Measurements from ENCODE around the gene PHGDH. TPM values are rescaled to one million over a fixed set of nuclear protein-coding genes. Genes with fewer than 3 reads are reported as not detected.
A peak's percentile ranks its signal among the peaks of the same experiment; 100 is the strongest.
"Not testable (repeated sequence)": the region's sequence is repeated elsewhere in the genome, so short reads cannot be mapped to it uniquely, and the experiment has no call there.

The PHGDH gene
- total RNA-seq, 1 donor from 2014 or later = 452 TPM

DNA sequence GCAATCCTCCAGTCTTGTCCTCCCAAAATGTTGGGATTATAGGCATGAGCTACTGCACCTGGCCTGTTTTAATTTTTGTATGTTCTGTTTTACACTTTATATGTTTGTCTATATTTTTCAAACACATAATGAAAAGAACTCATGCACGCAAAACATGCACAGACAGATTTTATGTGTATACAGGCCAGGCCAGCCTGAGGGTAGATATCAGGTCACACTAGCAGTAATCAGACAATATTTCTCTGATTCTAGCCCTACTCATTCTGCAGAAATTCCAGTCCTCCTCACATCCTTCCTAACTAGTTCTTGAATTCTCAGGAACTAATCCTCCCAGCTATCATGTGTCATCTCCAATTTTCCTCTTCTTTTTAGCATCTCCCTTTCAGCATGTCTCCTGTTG is 27.8 kb upstream of the PHGDH start:
- no peaks in the 10 kb centered on the region for H3K36me3 Mint-ChIP-seq (ENCODE audit: insufficient read depth)
- H3K27ac Mint-ChIP-seq = no peak overlapping the region
- H3K27me3 Mint-ChIP-seq = no peaks in the 10 kb centered on the region
- DNase-seq (ENCODE audit: low spot score, unreplicated experiment) = no peak
- no peak overlapping the region for H3K4me3 Mint-ChIP-seq (ENCODE audit: low read depth)
- no peaks in the 10 kb centered on the region for H3K9me3 Mint-ChIP-seq (ENCODE audit: low read depth)
- peaks cover 18% of the 10 kb centered on the region for H3K4me1 Mint-ChIP-seq (ENCODE audit: low read depth)
- TF ChIP-seq CTCF (IDR thresholded peaks at IDR 0.05; ENCODE audit: unreplicated experiment) = no peak

DNA sequence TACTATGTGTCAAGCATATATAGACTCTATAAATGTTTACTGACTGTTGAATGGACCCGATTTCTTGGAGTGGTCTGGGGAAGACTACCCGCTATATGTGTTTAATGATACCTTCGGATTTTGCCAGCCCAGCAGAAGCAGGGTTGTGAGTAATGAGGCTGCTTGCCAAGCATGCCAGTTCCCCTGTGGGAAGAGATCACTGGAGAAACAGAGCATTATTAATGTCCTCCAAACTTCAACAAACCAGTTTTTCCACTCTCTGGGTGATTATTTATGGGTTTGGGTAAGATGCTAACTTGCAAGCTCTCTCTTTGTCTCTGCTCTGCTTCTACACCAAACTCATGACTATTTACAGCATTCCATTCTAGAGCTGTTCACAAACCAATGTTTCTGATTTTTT is 25.1 kb upstream of the PHGDH start:
- Mint-ChIP-seq H3K9me3 (ENCODE audit: low read depth) (no peaks in the 10 kb centered on the region), H3K4me1 (ENCODE audit: low read depth) (peaks cover 19% of the 10 kb centered on the region), H3K36me3 (ENCODE audit: insufficient read depth) (no peaks in the 10 kb centered on the region), H3K27me3 (no peaks in the 10 kb centered on the region), H3K27ac (peak overlapping the region; percentile 66), H3K4me3 (ENCODE audit: low read depth) (no peak overlapping the region)
- TF ChIP-seq CTCF (IDR thresholded peaks at IDR 0.05; ENCODE audit: unreplicated experiment) = no peak
- no peak for DNase-seq (ENCODE audit: low spot score, unreplicated experiment)

DNA sequence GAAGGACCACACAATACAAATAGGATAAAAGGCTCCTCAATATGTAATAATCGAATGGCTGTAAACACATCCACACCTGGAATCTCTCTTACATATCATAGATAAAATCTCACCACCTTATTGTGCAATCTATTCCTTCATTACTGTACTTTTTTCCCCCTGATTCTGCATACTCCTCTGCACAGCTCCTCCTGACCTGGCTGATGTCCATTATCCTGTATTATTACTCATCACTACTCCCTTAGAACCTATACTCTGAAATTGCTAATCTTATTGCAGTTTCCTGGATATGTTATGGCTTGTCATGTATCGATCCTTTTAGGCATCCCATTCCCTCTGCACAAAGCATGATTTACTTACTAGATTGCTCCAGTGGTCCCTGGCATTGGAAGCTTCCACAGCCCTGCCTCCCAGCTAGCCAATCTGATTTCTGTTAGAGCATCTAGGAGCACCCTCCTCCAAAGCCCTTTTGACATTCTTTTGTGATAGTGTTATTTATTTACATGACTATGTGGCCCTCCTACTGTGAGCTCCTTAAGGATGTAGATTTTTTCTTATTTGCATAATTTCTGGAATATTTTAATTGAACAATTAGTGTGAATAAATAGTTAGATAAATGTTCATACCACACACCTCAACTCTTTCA is 24.2 kb upstream of the PHGDH start:
- Mint-ChIP-seq H3K9me3 (ENCODE audit: low read depth) (no peaks in the 10 kb centered on the region), H3K4me1 (ENCODE audit: low read depth) (peaks cover 19% of the 10 kb centered on the region), H3K36me3 (ENCODE audit: insufficient read depth) (no peaks in the 10 kb centered on the region)

GRCh38 chr1:119688810-119689209 is 22.9 kb upstream of the PHGDH start:
- peaks cover 3% of the 10 kb centered on the region for H3K9me3 Mint-ChIP-seq (ENCODE audit: low read depth)

More for the DNA sequence above, 24.2 kb upstream of the PHGDH start:
- TF ChIP-seq CTCF (IDR thresholded peaks at IDR 0.05; ENCODE audit: unreplicated experiment) = no peak
- no peaks in the 10 kb centered on the region for H3K27me3 Mint-ChIP-seq
- DNase-seq (ENCODE audit: low spot score, unreplicated experiment) = no peak
- peak overlapping the region; percentile 66 for H3K27ac Mint-ChIP-seq
- no peak overlapping the region for H3K4me3 Mint-ChIP-seq (ENCODE audit: low read depth)

GRCh38 chr1:119689511-119689910 is 22.2 kb upstream of the PHGDH start:
- Mint-ChIP-seq H3K27ac (no peak overlapping the region), H3K27me3 (no peaks in the 10 kb centered on the region), H3K4me1 (ENCODE audit: low read depth) (peaks cover 19% of the 10 kb centered on the region)

More at GRCh38 chr1:119688810-119689209, 22.9 kb upstream of the PHGDH start:
- no peaks in the 10 kb centered on the region for H3K27me3 Mint-ChIP-seq
- no peak overlapping the region for H3K4me3 Mint-ChIP-seq (ENCODE audit: low read depth)
- DNase-seq (ENCODE audit: low spot score, unreplicated experiment) = no peak
- no peak overlapping the region for H3K27ac Mint-ChIP-seq
- H3K36me3 Mint-ChIP-seq (ENCODE audit: insufficient read depth) = no peaks in the 10 kb centered on the region
- no peak for TF ChIP-seq CTCF (IDR thresholded peaks at IDR 0.05; ENCODE audit: unreplicated experiment)
- peaks cover 19% of the 10 kb centered on the region for H3K4me1 Mint-ChIP-seq (ENCODE audit: low read depth)

GRCh38 chr1:119696863-119697262 is 14.9 kb upstream of the PHGDH start:
- H3K9me3 Mint-ChIP-seq (ENCODE audit: low read depth) = peaks cover 14% of the 10 kb centered on the region
- not testable (repeated sequence) for H3K27me3 Mint-ChIP-seq; H3K27ac Mint-ChIP-seq; DNase-seq (ENCODE audit: low spot score, unreplicated experiment); H3K4me1 Mint-ChIP-seq (ENCODE audit: low read depth); H3K4me3 Mint-ChIP-seq (ENCODE audit: low read depth); H3K36me3 Mint-ChIP-seq (ENCODE audit: insufficient read depth)

More at GRCh38 chr1:119689511-119689910, 22.2 kb upstream of the PHGDH start:
- H3K4me3 Mint-ChIP-seq (ENCODE audit: low read depth) = no peak overlapping the region
- DNase-seq (ENCODE audit: low spot score, unreplicated experiment) = no peak
- TF ChIP-seq CTCF (IDR thresholded peaks at IDR 0.05; ENCODE audit: unreplicated experiment) = no peak
- H3K36me3 Mint-ChIP-seq (ENCODE audit: insufficient read depth) = no peaks in the 10 kb centered on the region
- peaks cover 3% of the 10 kb centered on the region for H3K9me3 Mint-ChIP-seq (ENCODE audit: low read depth)

All from progenitor cell of endocrine pancreas (in vitro differentiated cells).